HepG2 (cell line): ENCODE measurements around the gene RXYLT1. TPM values are rescaled to one million over a fixed set of nuclear protein-coding genes. Genes with fewer than 3 reads are reported as not detected.

Experiments
- CBFB ChIP-seq: sonication (generic); formaldehyde crosslinking; IDR thresholded peaks from 2 replicates; pipeline ENCODE4 v1.4.0; 2020; ENCODE audit warnings: missing genetic modification reagents
- EP300 ChIP-seq, 3 experiments: sonication (generic) in 1 of 3; formaldehyde crosslinking in 1 of 3; IDR thresholded peaks; 2 replicates each; pipeline versions ENCODE4 v1.5.1 to v1.6.1; 2011 to 2020; ENCODE audit warnings: low read depth in 2 of 3, low read length in 2 of 3, borderline replicate concordance in 1 of 3, improper control_type of control experiment in 1 of 3, mild to moderate bottlenecking in 1 of 3, missing genetic modification reagents in 1 of 3, moderate library complexity in 1 of 3
- HINFP ChIP-seq: sonication (generic); formaldehyde crosslinking; IDR thresholded peaks from 2 replicates; pipeline ENCODE4 v1.4.0; 2020; ENCODE audit warnings: low read depth, mild to moderate bottlenecking, missing genetic modification reagents
- KAT8 ChIP-seq: IDR thresholded peaks from 2 replicates; pipeline ENCODE4 v1.6.1; 2016; ENCODE audit warnings: missing genetic modification reagents, missing compliant biosample characterization
- KDM4B ChIP-seq: sonication (generic); formaldehyde crosslinking; IDR thresholded peaks from 2 replicates; pipeline ENCODE4 v1.4.0; 2020; ENCODE audit warnings: missing genetic modification reagents
- NR2F2 ChIP-seq: IDR thresholded peaks from 2 replicates; pipeline ENCODE4 v1.6.1; 2012; ENCODE audit warnings: low read depth, inconsistent platforms, borderline replicate concordance
- TCF7L2 ChIP-seq: IDR thresholded peaks from 2 replicates; pipeline ENCODE4 v1.6.1; 2011; ENCODE audit warnings: mild to moderate bottlenecking, low read depth, low read length, moderate library complexity
- UBTF ChIP-seq: sonication (generic); formaldehyde crosslinking; IDR thresholded peaks from 2 replicates; pipeline ENCODE4 v1.4.0; 2020; ENCODE audit warnings: mild to moderate bottlenecking, missing genetic modification reagents
- ZEB1 ChIP-seq: IDR thresholded peaks from 2 replicates; pipeline ENCODE4 v1.6.1; 2012; ENCODE audit warnings: mild to moderate bottlenecking, low read depth, inconsistent platforms; ENCODE audit not compliant: insufficient replicate concordance
- ZNF589 ChIP-seq: sonication (generic); formaldehyde crosslinking; conservative IDR thresholded peaks from 2 replicates; pipeline ENCODE4 v1.8.0; 2022; ENCODE audit warnings: mild to moderate bottlenecking, moderate library complexity, missing genetic modification reagents
- ZNF775 ChIP-seq: sonication (generic); formaldehyde crosslinking; IDR thresholded peaks from 2 replicates; pipeline ENCODE4 v1.4.0; 2020; ENCODE audit warnings: missing genetic modification reagents, mild to moderate bottlenecking, moderate library complexity, borderline replicate concordance
- ZZZ3 ChIP-seq: sonication (generic); formaldehyde crosslinking; IDR thresholded peaks from 2 replicates; pipeline ENCODE4 v1.4.0; 2020; ENCODE audit warnings: missing genetic modification reagents, mild to moderate bottlenecking, borderline replicate concordance
- polyA plus RNA-seq, 8 experiments: library from polyadenylated mRNA; depleted of rRNA in 3 of 8; stranded (reverse) in 7 of 8; unstranded in 1 of 8; fragments of >200 nt; fragmentation: Illumina TruSeq in 4 of 8; extraction: Trizol in 4 of 8; gene quantifications; 2 replicates each; pipeline versions ENCODE4 v1.2.1 to v1.2.3, GENCODE V29; 2011 to 2016; ENCODE audit warnings: low read depth in 4 of 8, missing spikeins in 1 of 8, mixed read lengths in 1 of 8; ENCODE audit not compliant: insufficient read depth in 1 of 8
- total RNA-seq, 5 experiments: library from RNA; depleted of rRNA; stranded (reverse); fragments of >200 nt; fragmentation: Illumina TruSeq; extraction: Trizol; gene quantifications; 2 replicates each; pipeline ENCODE4 v1.2.3, GENCODE V29; 2016; ENCODE audit warnings: low read depth in 1 of 5
- TF ChIP-seq, protein P1 (sequence below): sonication (generic); formaldehyde crosslinking; IDR thresholded peaks from 2 replicates; pipeline ENCODE4 v1.4.0; 2020; ENCODE audit warnings: missing genetic modification reagents, borderline replicate concordance
- TF ChIP-seq, protein P2 (sequence below): sonication (generic); formaldehyde crosslinking; IDR thresholded peaks from 2 replicates; pipeline ENCODE4 v1.8.1; 2023; ENCODE audit warnings: mild to moderate bottlenecking, moderate library complexity, missing genetic modification reagents
- TF ChIP-seq, protein P3 (sequence below): sonication (generic); formaldehyde crosslinking; conservative IDR thresholded peaks from 2 replicates; pipeline ENCODE4 v1.4.0; 2020; ENCODE audit warnings: mild to moderate bottlenecking, missing genetic modification reagents, moderate library complexity

The RXYLT1 gene
- total and polyA plus RNA-seq, 2 of the 13 experiments (the other 11 are each of a cell fraction or from before 2014, with no cell fraction given): 8.3 to 15.5 TPM

GRCh38 chr12:63805704-63806672 lies 26.3 kb downstream of the RXYLT1 start (continued):
- TF ChIP-seq, protein P1, sequence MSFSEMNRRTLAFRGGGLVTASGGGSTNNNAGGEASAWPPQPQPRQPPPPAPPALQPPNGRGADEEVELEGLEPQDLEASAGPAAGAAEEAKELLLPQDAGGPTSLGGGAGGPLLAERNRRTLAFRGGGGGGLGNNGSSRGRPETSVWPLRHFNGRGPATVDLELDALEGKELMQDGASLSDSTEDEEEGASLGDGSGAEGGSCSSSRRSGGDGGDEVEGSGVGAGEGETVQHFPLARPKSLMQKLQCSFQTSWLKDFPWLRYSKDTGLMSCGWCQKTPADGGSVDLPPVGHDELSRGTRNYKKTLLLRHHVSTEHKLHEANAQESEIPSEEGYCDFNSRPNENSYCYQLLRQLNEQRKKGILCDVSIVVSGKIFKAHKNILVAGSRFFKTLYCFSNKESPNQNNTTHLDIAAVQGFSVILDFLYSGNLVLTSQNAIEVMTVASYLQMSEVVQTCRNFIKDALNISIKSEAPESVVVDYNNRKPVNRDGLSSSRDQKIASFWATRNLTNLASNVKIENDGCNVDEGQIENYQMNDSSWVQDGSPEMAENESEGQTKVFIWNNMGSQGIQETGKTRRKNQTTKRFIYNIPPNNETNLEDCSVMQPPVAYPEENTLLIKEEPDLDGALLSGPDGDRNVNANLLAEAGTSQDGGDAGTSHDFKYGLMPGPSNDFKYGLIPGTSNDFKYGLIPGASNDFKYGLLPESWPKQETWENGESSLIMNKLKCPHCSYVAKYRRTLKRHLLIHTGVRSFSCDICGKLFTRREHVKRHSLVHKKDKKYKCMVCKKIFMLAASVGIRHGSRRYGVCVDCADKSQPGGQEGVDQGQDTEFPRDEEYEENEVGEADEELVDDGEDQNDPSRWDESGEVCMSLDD (CRISPR knock-in tag): no peak
- no peak for TF ChIP-seq ZZZ3 (CRISPR knock-in tag)
- TF ChIP-seq, protein P2, sequence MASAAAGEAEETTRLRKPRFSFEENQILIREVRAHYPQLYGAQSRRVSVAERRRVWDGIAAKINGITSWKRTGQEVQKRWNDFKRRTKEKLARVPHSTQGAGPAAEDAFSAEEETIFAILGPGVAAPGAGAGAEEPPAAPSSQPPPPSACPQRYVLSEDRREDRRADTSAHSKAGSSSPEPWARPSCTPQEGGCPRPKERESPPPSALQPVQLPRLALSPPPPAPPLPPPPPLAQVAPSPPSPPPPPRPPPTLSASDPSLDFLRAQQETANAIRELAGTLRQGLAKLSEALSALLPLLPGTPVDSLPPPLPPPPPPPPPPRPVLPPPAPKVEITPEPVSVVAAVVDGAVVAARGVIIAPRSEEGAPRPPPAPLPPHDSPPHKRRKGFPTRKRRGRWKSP (CRISPR knock-in tag): no peak
- TF ChIP-seq, protein P3, sequence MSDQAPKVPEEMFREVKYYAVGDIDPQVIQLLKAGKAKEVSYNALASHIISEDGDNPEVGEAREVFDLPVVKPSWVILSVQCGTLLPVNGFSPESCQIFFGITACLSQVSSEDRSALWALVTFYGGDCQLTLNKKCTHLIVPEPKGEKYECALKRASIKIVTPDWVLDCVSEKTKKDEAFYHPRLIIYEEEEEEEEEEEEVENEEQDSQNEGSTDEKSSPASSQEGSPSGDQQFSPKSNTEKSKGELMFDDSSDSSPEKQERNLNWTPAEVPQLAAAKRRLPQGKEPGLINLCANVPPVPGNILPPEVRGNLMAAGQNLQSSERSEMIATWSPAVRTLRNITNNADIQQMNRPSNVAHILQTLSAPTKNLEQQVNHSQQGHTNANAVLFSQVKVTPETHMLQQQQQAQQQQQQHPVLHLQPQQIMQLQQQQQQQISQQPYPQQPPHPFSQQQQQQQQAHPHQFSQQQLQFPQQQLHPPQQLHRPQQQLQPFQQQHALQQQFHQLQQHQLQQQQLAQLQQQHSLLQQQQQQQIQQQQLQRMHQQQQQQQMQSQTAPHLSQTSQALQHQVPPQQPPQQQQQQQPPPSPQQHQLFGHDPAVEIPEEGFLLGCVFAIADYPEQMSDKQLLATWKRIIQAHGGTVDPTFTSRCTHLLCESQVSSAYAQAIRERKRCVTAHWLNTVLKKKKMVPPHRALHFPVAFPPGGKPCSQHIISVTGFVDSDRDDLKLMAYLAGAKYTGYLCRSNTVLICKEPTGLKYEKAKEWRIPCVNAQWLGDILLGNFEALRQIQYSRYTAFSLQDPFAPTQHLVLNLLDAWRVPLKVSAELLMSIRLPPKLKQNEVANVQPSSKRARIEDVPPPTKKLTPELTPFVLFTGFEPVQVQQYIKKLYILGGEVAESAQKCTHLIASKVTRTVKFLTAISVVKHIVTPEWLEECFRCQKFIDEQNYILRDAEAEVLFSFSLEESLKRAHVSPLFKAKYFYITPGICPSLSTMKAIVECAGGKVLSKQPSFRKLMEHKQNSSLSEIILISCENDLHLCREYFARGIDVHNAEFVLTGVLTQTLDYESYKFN: peak; percentile 61; the same call in 1 of the 2 replicates
- no peak for TF ChIP-seq CBFB
- no peak for TF ChIP-seq KDM4B (CRISPR knock-in tag)
- no peak for TF ChIP-seq KAT8
- no peak for TF ChIP-seq ZNF775 (CRISPR knock-in tag)
- TF ChIP-seq NR2F2: peak; percentile 20; the same call in 1 of the 2 replicates
- no peak for TF ChIP-seq HINFP (CRISPR knock-in tag)
- TF ChIP-seq TCF7L2: no peak
- TF ChIP-seq ZNF589 (CRISPR knock-in tag): no peak
- TF ChIP-seq EP300 (IDR thresholded peaks at IDR 0.05; ENCODE audit: low read depth in 2 of 2, low read length in 2 of 2): peak in 1 of 2 experiments; percentile 42; a peak in 1 of 4 replicates
- TF ChIP-seq EP300 (CRISPR knock-in tag; IDR thresholded peaks at IDR 0.05; ENCODE audit: borderline replicate concordance): no peak
- TF ChIP-seq ZEB1: no peak
- no peak for TF ChIP-seq UBTF (CRISPR knock-in tag)
